NCI-H748 treated with DMSO at 0.1 percent for 48 hours (cell line): ENCODE measurements around the gene ANKRD36C.
"Not testable (repeated sequence)": the region's sequence is repeated elsewhere in the genome, so short reads cannot be mapped to it uniquely, and the experiment has no call there.

Experiments
- DNase-seq: peaks from one replicate; lab custom pipeline; 2025; lab: John Stamatoyannopoulos, UW

The ANKRD36C gene

GRCh38 chr2:95799147-95799889, 192.3 kb downstream of the ANKRD36C start:
- DNase-seq: not testable (repeated sequence)

- DNase-seq: not testable (repeated sequence)
Observed at GRCh38 chr2:95796249-95797099, 195.2 kb downstream of the ANKRD36C start.

GRCh38 chr2:95793970-95794369, 197.7 kb downstream of the ANKRD36C start:
- DNase-seq: not testable (repeated sequence)

GRCh38 chr2:95790180-95790579, 201.4 kb downstream of the ANKRD36C start:
- not testable (repeated sequence) for DNase-seq

- not testable (repeated sequence) for DNase-seq
Observed at GRCh38 chr2:95789385-95789784, 202.2 kb downstream of the ANKRD36C start.

GRCh38 chr2:95788642-95789041, 203.0 kb downstream of the ANKRD36C start:
- not testable (repeated sequence) for DNase-seq
